Neural progenitor cell (in vitro differentiated cells): ENCODE data around the gene UGT1A1. TPM values are rescaled to one million over a fixed set of nuclear protein-coding genes. Genes with fewer than 3 reads are reported as not detected.

Experiments used
- DNase-seq: peaks from one replicate; pipeline ENCODE4 v3.0.0-alpha.2; 2016; ENCODE audit warnings: low spot score
- H2AFZ ChIP-seq: fragments of 200-600 bp; sonication (generic); replicated peaks from 2 replicates; pipeline ENCODE4 v1.6.1; 2016; ENCODE audit warnings: antibody characterized with exemption
- H3F3A ChIP-seq: fragments of 200-600 bp; sonication (generic); 2 replicates; pipeline ENCODE4 v1.6.1; 2016; ENCODE audit warnings: antibody characterized with exemption, low read depth
- H3K27ac ChIP-seq: fragments of 200-600 bp; sonication (generic); 2 replicates; pipeline ENCODE4 v1.5.1; 2016; ENCODE audit warnings: mild to moderate bottlenecking
- H3K27me3 ChIP-seq: fragments of 200-600 bp; sonication (generic); 2 replicates; pipeline ENCODE4 v1.6.1; 2016; ENCODE audit warnings: mild to moderate bottlenecking, moderate library complexity
- H3K36me3 ChIP-seq: fragments of 200-600 bp; sonication (generic); 2 replicates; pipeline ENCODE4 v1.5.1; 2016
- H3K4me1 ChIP-seq: fragments of 200-600 bp; sonication (generic); 2 replicates; pipeline ENCODE4 v1.6.1; 2016; ENCODE audit warnings: mixed run types
- H3K4me2 ChIP-seq: fragments of 200-600 bp; sonication (generic); 2 replicates; pipeline ENCODE4 v1.6.1; 2016
- H3K4me3 ChIP-seq: fragments of 200-600 bp; sonication (generic); 2 replicates; pipeline ENCODE4 v1.5.1; 2016
- H3K79me2 ChIP-seq: fragments of 200-600 bp; sonication (generic); 2 replicates; pipeline ENCODE4 v1.6.1; 2016; ENCODE audit warnings: low read depth
- H3K9ac ChIP-seq: fragments of 200-600 bp; sonication (generic); 2 replicates; pipeline ENCODE4 v1.6.1; 2016
- H3K9me3 ChIP-seq: fragments of 200-600 bp; sonication (generic); 2 replicates; pipeline ENCODE4 v1.5.1; 2016; ENCODE audit warnings: low read depth
- H4K20me1 ChIP-seq: fragments of 200-600 bp; sonication (generic); 2 replicates; pipeline ENCODE4 v1.6.1; 2016; ENCODE audit warnings: low read depth
- H3K27ac Mint-ChIP-seq: 3 replicates; pipeline ENCODE4 v1.8.0; 2021; ENCODE audit warnings: mixed read lengths
- H3K27me3 Mint-ChIP-seq: 2 replicates; pipeline ENCODE4 v1.8.0; 2022; ENCODE audit warnings: low read depth, mild to moderate bottlenecking, inconsistent platforms, moderate library complexity, mixed read lengths; ENCODE audit not compliant: insufficient read depth
- H3K36me3 Mint-ChIP-seq: 3 replicates; pipeline ENCODE4 v1.8.0; 2021; ENCODE audit warnings: mixed read lengths
- H3K4me1 Mint-ChIP-seq: 3 replicates; pipeline ENCODE4 v1.8.0; 2021; ENCODE audit warnings: mixed read lengths
- H3K4me3 Mint-ChIP-seq: 3 replicates; pipeline ENCODE4 v1.8.0; 2021; ENCODE audit warnings: mild to moderate bottlenecking, moderate library complexity, mixed read lengths
- H3K9me3 Mint-ChIP-seq: 3 replicates; pipeline ENCODE4 v1.8.0; 2020; ENCODE audit warnings: mixed read lengths
- CTCF ChIP-seq: fragments of 200-600 bp; sonication (generic); IDR thresholded peaks from 2 replicates; pipeline ENCODE4 v1.5.1; 2017; ENCODE audit warnings: antibody characterized with exemption, mild to moderate bottlenecking
- EZH2 ChIP-seq: fragments of 200-600 bp; sonication (generic); IDR thresholded peaks from 2 replicates; pipeline ENCODE4 v1.6.1; 2017; ENCODE audit warnings: antibody characterized with exemption, mild to moderate bottlenecking, moderate library complexity
- EZH2phosphoT487 ChIP-seq: fragments of 200-600 bp; sonication (generic); IDR thresholded peaks from 2 replicates; pipeline ENCODE4 v1.6.1; 2017; ENCODE audit warnings: antibody characterized with exemption
- total RNA-seq: library from RNA; depleted of rRNA; stranded (reverse); fragments of >200 nt; gene quantifications from 2 replicates; pipeline ENCODE4 v1.2.3, GENCODE V29; 2015; ENCODE audit warnings: low replicate concordance

The UGT1A1 gene
- total RNA-seq, 1 donor from 2014 or later, result not detected

GRCh38 chr2:233816771-233817170 is 56.7 kb downstream of the UGT1A1 start:
- H3K4me2 ChIP-seq, result no peak overlapping the region
- H4K20me1 ChIP-seq, result no peaks in the 10 kb centered on the region
- Mint-ChIP-seq H3K27ac (peak overlapping the region; percentile 46), H3K36me3 (no peaks in the 10 kb centered on the region), H3K9me3 (no peaks in the 10 kb centered on the region), H3K27me3 (peaks cover 4% of the 10 kb centered on the region), H3K4me3 (no peak overlapping the region), H3K4me1 (peaks cover 10% of the 10 kb centered on the region)
- no peak overlapping the region for H3K4me3 ChIP-seq
- no peak for TF ChIP-seq CTCF
- no peak for TF ChIP-seq EZH2phosphoT487
- TF ChIP-seq EZH2, result no peak
- no peak overlapping the region for H3K9ac ChIP-seq
- no peak overlapping the region for H3K27ac ChIP-seq
- H2AFZ ChIP-seq, result no peak overlapping the region
- no peaks in the 10 kb centered on the region for H3F3A ChIP-seq
- DNase-seq, result no peak
- no peaks in the 10 kb centered on the region for H3K36me3 ChIP-seq
- no peaks in the 10 kb centered on the region for H3K9me3 ChIP-seq
- no peaks in the 10 kb centered on the region for H3K27me3 ChIP-seq
- no peaks in the 10 kb centered on the region for H3K79me2 ChIP-seq
- H3K4me1 ChIP-seq, result no peaks in the 10 kb centered on the region

- Histone ChIP-seq H3F3A (no peaks in the 10 kb centered on the region), H3K4me1 (no peaks in the 10 kb centered on the region), H4K20me1 (no peaks in the 10 kb centered on the region), H3K9ac (no peak overlapping the region), H3K79me2 (no peaks in the 10 kb centered on the region), H3K27ac (no peak overlapping the region), H3K27me3 (no peaks in the 10 kb centered on the region), H3K4me3 (no peak overlapping the region), H3K9me3 (no peaks in the 10 kb centered on the region), H3K4me2 (no peak overlapping the region), H2AFZ (no peak overlapping the region), H3K36me3 (no peaks in the 10 kb centered on the region)
- H3K4me1 Mint-ChIP-seq, result peaks cover 10% of the 10 kb centered on the region
- no peak for DNase-seq
- no peak overlapping the region for H3K27ac Mint-ChIP-seq
- H3K4me3 Mint-ChIP-seq, result peak overlapping the region; percentile 65
- no peaks in the 10 kb centered on the region for H3K36me3 Mint-ChIP-seq
- TF ChIP-seq CTCF (no peak), EZH2phosphoT487 (no peak), EZH2 (no peak)
- H3K27me3 Mint-ChIP-seq, result peaks cover 4% of the 10 kb centered on the region
- H3K9me3 Mint-ChIP-seq, result no peaks in the 10 kb centered on the region
These were observed 57.4 kb downstream of the UGT1A1 start for GRCh38 chr2:233817361-233817911.

- Histone ChIP-seq H3K27ac (no peak overlapping the region), H4K20me1 (no peaks in the 10 kb centered on the region), H2AFZ (no peak overlapping the region), H3K79me2 (no peaks in the 10 kb centered on the region), H3K4me2 (no peak overlapping the region), H3F3A (no peaks in the 10 kb centered on the region), H3K36me3 (no peaks in the 10 kb centered on the region), H3K9me3 (no peaks in the 10 kb centered on the region), H3K4me1 (no peaks in the 10 kb centered on the region), H3K27me3 (no peaks in the 10 kb centered on the region), H3K9ac (no peak overlapping the region), H3K4me3 (no peak overlapping the region)
- Mint-ChIP-seq H3K4me3 (no peak overlapping the region), H3K27me3 (peaks cover 4% of the 10 kb centered on the region), H3K36me3 (no peaks in the 10 kb centered on the region), H3K27ac (no peak overlapping the region), H3K9me3 (no peaks in the 10 kb centered on the region), H3K4me1 (peaks cover 10% of the 10 kb centered on the region)
- no peak for DNase-seq
- TF ChIP-seq EZH2 (no peak), CTCF (no peak), EZH2phosphoT487 (no peak)
These were observed 58.0 kb downstream of the UGT1A1 start for GRCh38 chr2:233817995-233818638.
